ENCODE data around the gene GOLGA6L25.
"Not testable (repeated sequence)": the region's sequence is repeated elsewhere in the genome, so short reads cannot be mapped to it uniquely, and the experiment has no call there.

The GOLGA6L25 gene

GRCh38 chr15:28553268-28553667 is at the start of gene GOLGA6L25:
Gene GOLGA6L25 (plus strand): TSS chr15:28553568. CDS start chr15:28553629, 61 bp downstream.
- H4K20me1 ChIP-seq (ENCODE audit: insufficient read depth); H3K27ac ChIP-seq; H2AFZ ChIP-seq (ENCODE audit: low read depth); H3K36me3 ChIP-seq (ENCODE audit: insufficient read depth); H3K27me3 ChIP-seq (ENCODE audit: insufficient read depth, low read depth); H3K4me1 ChIP-seq (ENCODE audit: low read depth, poor library complexity, severe bottlenecking); H3K79me2 ChIP-seq (ENCODE audit: insufficient read depth, low read depth); H3K4me3 ChIP-seq (IDR thresholded peaks at IDR 0.05; ENCODE audit: insufficient read depth, low read depth, low read length); H3K9ac ChIP-seq; H3K4me2 ChIP-seq: not testable (repeated sequence)

- not testable (repeated sequence) for H4K20me1 ChIP-seq (ENCODE audit: insufficient read depth)
Measured at GRCh38 chr15:28508217-28508889, 45.0 kb upstream of the GOLGA6L25 start.

GRCh38 chr15:28514128-28514527 is 39.2 kb upstream of the GOLGA6L25 start:
- H3K4me3 ChIP-seq (IDR thresholded peaks at IDR 0.05; ENCODE audit: insufficient read depth, low read depth, low read length); H3K4me2 ChIP-seq; H3K36me3 ChIP-seq (ENCODE audit: insufficient read depth); H3K9ac ChIP-seq; H3K27me3 ChIP-seq (ENCODE audit: insufficient read depth, low read depth); H2AFZ ChIP-seq (ENCODE audit: low read depth); H3K4me1 ChIP-seq (ENCODE audit: low read depth, poor library complexity, severe bottlenecking); H3K27ac ChIP-seq; H3K79me2 ChIP-seq (ENCODE audit: insufficient read depth, low read depth); H4K20me1 ChIP-seq (ENCODE audit: insufficient read depth): not testable (repeated sequence)

More at GRCh38 chr15:28508217-28508889, 45.0 kb upstream of the GOLGA6L25 start:
- H3K36me3 ChIP-seq (ENCODE audit: insufficient read depth); H3K27ac ChIP-seq; H3K79me2 ChIP-seq (ENCODE audit: insufficient read depth, low read depth); H3K27me3 ChIP-seq (ENCODE audit: insufficient read depth, low read depth); H3K4me2 ChIP-seq; H3K4me1 ChIP-seq (ENCODE audit: low read depth, poor library complexity, severe bottlenecking); H3K9ac ChIP-seq; H3K4me3 ChIP-seq (IDR thresholded peaks at IDR 0.05; ENCODE audit: insufficient read depth, low read depth, low read length); H2AFZ ChIP-seq (ENCODE audit: low read depth): not testable (repeated sequence)

- H3K36me3 ChIP-seq (ENCODE audit: insufficient read depth); H3K4me1 ChIP-seq (ENCODE audit: low read depth, poor library complexity, severe bottlenecking); H2AFZ ChIP-seq (ENCODE audit: low read depth); H4K20me1 ChIP-seq (ENCODE audit: insufficient read depth); H3K4me2 ChIP-seq; H3K4me3 ChIP-seq (IDR thresholded peaks at IDR 0.05; ENCODE audit: insufficient read depth, low read depth, low read length); H3K27ac ChIP-seq; H3K79me2 ChIP-seq (ENCODE audit: insufficient read depth, low read depth); H3K9ac ChIP-seq; H3K27me3 ChIP-seq (ENCODE audit: insufficient read depth, low read depth): not testable (repeated sequence)
Measured at GRCh38 chr15:28515208-28515607, 38.2 kb upstream of the GOLGA6L25 start.

GRCh38 chr15:28532954-28533353 is 20.4 kb upstream of the GOLGA6L25 start, which contains the start of gene GOLGA8G:
Gene GOLGA8G (minus strand): TSS chr15:28532971. CDS start chr15:28532909, 62 bp downstream.
- H3K36me3 ChIP-seq (ENCODE audit: insufficient read depth); H3K27me3 ChIP-seq (ENCODE audit: insufficient read depth, low read depth); H2AFZ ChIP-seq (ENCODE audit: low read depth); H3K4me2 ChIP-seq; H3K79me2 ChIP-seq (ENCODE audit: insufficient read depth, low read depth); H3K27ac ChIP-seq; H3K4me1 ChIP-seq (ENCODE audit: low read depth, poor library complexity, severe bottlenecking); H4K20me1 ChIP-seq (ENCODE audit: insufficient read depth); H3K9ac ChIP-seq; H3K4me3 ChIP-seq (IDR thresholded peaks at IDR 0.05; ENCODE audit: insufficient read depth, low read depth, low read length): not testable (repeated sequence)

GRCh38 chr15:28573351-28573750 is 20.0 kb downstream of the GOLGA6L25 start:
- H2AFZ ChIP-seq (ENCODE audit: low read depth); H3K79me2 ChIP-seq (ENCODE audit: insufficient read depth, low read depth); H3K4me3 ChIP-seq (IDR thresholded peaks at IDR 0.05; ENCODE audit: insufficient read depth, low read depth, low read length); H3K4me2 ChIP-seq; H3K27me3 ChIP-seq (ENCODE audit: insufficient read depth, low read depth); H3K27ac ChIP-seq; H3K4me1 ChIP-seq (ENCODE audit: low read depth, poor library complexity, severe bottlenecking); H3K9ac ChIP-seq; H3K36me3 ChIP-seq (ENCODE audit: insufficient read depth); H4K20me1 ChIP-seq (ENCODE audit: insufficient read depth): not testable (repeated sequence)

GRCh38 chr15:28588977-28589606 is 35.7 kb downstream of the GOLGA6L25 start:
- not testable (repeated sequence) for H3K4me2 ChIP-seq; H3K36me3 ChIP-seq (ENCODE audit: insufficient read depth); H3K27me3 ChIP-seq (ENCODE audit: insufficient read depth, low read depth); H3K4me1 ChIP-seq (ENCODE audit: low read depth, poor library complexity, severe bottlenecking); H2AFZ ChIP-seq (ENCODE audit: low read depth); H3K27ac ChIP-seq; H4K20me1 ChIP-seq (ENCODE audit: insufficient read depth); H3K79me2 ChIP-seq (ENCODE audit: insufficient read depth, low read depth); H3K9ac ChIP-seq; H3K4me3 ChIP-seq (IDR thresholded peaks at IDR 0.05; ENCODE audit: insufficient read depth, low read depth, low read length)

- H2AFZ ChIP-seq (ENCODE audit: low read depth); H3K27ac ChIP-seq; H3K4me2 ChIP-seq: not testable (repeated sequence)
Measured at GRCh38 chr15:28589769-28590168, 36.4 kb downstream of the GOLGA6L25 start.

GRCh38 chr15:28592395-28592794 is 39.0 kb downstream of the GOLGA6L25 start:
- H3K4me1 ChIP-seq (ENCODE audit: low read depth, poor library complexity, severe bottlenecking); H3K36me3 ChIP-seq (ENCODE audit: insufficient read depth); H4K20me1 ChIP-seq (ENCODE audit: insufficient read depth); H3K9ac ChIP-seq; H3K4me2 ChIP-seq; H3K79me2 ChIP-seq (ENCODE audit: insufficient read depth, low read depth); H3K27ac ChIP-seq; H2AFZ ChIP-seq (ENCODE audit: low read depth); H3K27me3 ChIP-seq (ENCODE audit: insufficient read depth, low read depth); H3K4me3 ChIP-seq (IDR thresholded peaks at IDR 0.05; ENCODE audit: insufficient read depth, low read depth, low read length): not testable (repeated sequence)

More at GRCh38 chr15:28589769-28590168, 36.4 kb downstream of the GOLGA6L25 start:
- H3K4me3 ChIP-seq (IDR thresholded peaks at IDR 0.05; ENCODE audit: insufficient read depth, low read depth, low read length); H3K9ac ChIP-seq; H3K27me3 ChIP-seq (ENCODE audit: insufficient read depth, low read depth); H4K20me1 ChIP-seq (ENCODE audit: insufficient read depth); H3K36me3 ChIP-seq (ENCODE audit: insufficient read depth); H3K4me1 ChIP-seq (ENCODE audit: low read depth, poor library complexity, severe bottlenecking); H3K79me2 ChIP-seq (ENCODE audit: insufficient read depth, low read depth): not testable (repeated sequence)

- not testable (repeated sequence) for H3K36me3 ChIP-seq (ENCODE audit: insufficient read depth); H3K4me3 ChIP-seq (IDR thresholded peaks at IDR 0.05; ENCODE audit: insufficient read depth, low read depth, low read length); H3K4me2 ChIP-seq
Measured at GRCh38 chr15:28593424-28594129, 40.2 kb downstream of the GOLGA6L25 start.

More at GRCh38 chr15:28593424-28594129, 40.2 kb downstream of the GOLGA6L25 start:
- H2AFZ ChIP-seq (ENCODE audit: low read depth); H3K79me2 ChIP-seq (ENCODE audit: insufficient read depth, low read depth); H3K4me1 ChIP-seq (ENCODE audit: low read depth, poor library complexity, severe bottlenecking); H3K9ac ChIP-seq; H4K20me1 ChIP-seq (ENCODE audit: insufficient read depth); H3K27ac ChIP-seq; H3K27me3 ChIP-seq (ENCODE audit: insufficient read depth, low read depth): not testable (repeated sequence)

All from KMS-11 (cell line).